ENCODE results near the gene NFKBIE. TPM values are rescaled to one million over a fixed set of nuclear protein-coding genes. Genes with fewer than 3 reads are reported as not detected.

NFKBIE gene
- total and polyA plus RNA-seq, 9 of the 15 experiments (the other 6 are each of a cell fraction or from before 2014, with no cell fraction given): 2.1 to 16.4 (median 11.7) TPM

DNA sequence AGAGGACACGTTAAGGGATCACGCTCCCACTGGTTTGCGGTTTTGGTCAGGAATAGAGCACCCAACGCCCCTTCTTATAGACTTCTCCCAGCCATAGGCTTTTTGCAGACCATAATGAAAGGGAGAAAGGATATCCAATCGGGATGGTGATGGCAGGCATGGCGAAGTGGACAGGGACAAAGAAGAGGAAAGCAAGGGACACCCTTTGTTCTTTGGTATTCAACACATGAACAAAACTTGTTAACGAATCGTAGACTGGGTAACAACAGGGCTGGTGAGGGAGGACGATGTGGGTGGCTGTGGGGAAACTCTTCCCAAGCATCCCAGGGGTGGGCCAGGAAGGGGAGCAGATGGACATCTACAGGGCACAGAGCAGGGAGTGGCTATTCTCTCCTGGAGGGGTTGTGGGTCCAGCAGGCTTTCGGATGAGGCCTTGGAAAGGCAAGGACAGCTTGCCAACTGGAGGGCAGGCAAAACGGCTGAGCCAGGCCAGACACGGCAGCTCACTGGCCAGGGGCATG is 19.9 kb downstream of the NFKBIE start:
- in situ Hi-C loops (cut with MboI): no loop called here
- no TSS peak for BruUV-seq (replicated peaks)

DNA sequence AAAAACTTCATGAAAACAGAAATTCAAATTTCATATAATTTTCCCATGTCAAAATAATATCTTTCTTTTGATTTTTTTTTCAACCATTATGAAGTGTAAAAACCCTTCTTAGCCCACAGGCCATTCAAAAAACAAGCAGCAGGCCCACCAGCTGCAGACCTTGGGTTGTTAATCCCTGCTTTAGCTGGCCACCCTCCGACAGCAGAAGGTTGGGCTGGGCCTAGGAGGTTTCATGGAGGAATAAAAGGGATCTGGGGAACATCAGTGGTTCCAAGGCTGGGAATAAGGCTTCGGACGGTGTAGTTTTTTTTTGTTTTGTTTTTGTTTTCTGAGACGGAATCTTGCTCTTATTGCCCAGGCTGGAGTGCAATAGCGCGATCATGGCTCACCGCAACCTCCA is 22.0 kb downstream of the NFKBIE start:
- H3K4me2 ChIP-seq (ENCODE audit: insufficient read depth, low read length): no peak overlapping the region
- no peaks in the 10 kb centered on the region for H3K9me3 ChIP-seq (replicated peaks; ENCODE audit: control insufficient read depth, insufficient read depth, low read depth, low read length)
- peaks cover 14% of the 10 kb centered on the region for H3K36me3 ChIP-seq (ENCODE audit: control insufficient read depth, insufficient read depth, low read length)
- BruUV-seq (replicated peaks): no TSS peak
- peaks cover 19% of the 10 kb centered on the region for H3K79me2 ChIP-seq (ENCODE audit: control insufficient read depth, insufficient read depth, low read length)
- H3K4me1 ChIP-seq (replicated peaks in 1 of 2; ENCODE audit: control insufficient read depth in 2 of 2, insufficient read depth in 2 of 2, low read length in 2 of 2): peaks cover 9 to 17% of the 10 kb centered on the region in 2 experiments; a peak in 4 of 5 replicates
- POLR2A ChIA-PET: interaction anchor here (0.6 to 7.4 kb wide), 5 partner anchors 13 to 473 kb away, joined by 3 to 144 read pairs (median 8); partner anchors contain the start of gene SLC35B2
- H3K9me1 ChIP-seq (ENCODE audit: control insufficient read depth, insufficient read depth, low read length): no peaks in the 10 kb centered on the region
- intact Hi-C loops (cut with micrococcal nuclease) (no loop called here), in situ Hi-C loops (cut with MboI) (no loop called here)
- H3K9ac ChIP-seq (ENCODE audit: insufficient read depth in 1 of 2, low read depth in 2 of 2, low read length in 2 of 2): no peak overlapping the region
- DNase-seq (ENCODE audit: extremely low read depth in 1 of 4, low spot score in 3 of 4): no peak
- no peak overlapping the region for H3K4me3 ChIP-seq
- H2AFZ ChIP-seq (ENCODE audit: low read depth, low read length): no peak overlapping the region
- no peak for FAIRE-seq
- CTCF ChIA-PET (ENCODE audit: low intra/inter-chr PET ratio): no interaction called here
- 89% methylated on average over 7 of the region's 7 CpGs for WGBS (ENCODE audit: insufficient coverage, low coverage, missing lambda C conversion rate)
- no peaks in the 10 kb centered on the region for H3K27me3 ChIP-seq (ENCODE audit: control insufficient read depth in 2 of 2, insufficient read depth in 2 of 2, low read length in 2 of 2)
- no peak for ATAC-seq
- no peak overlapping the region for H3K27ac ChIP-seq (ENCODE audit: extremely low read depth, low read depth, low read length)
- TF ChIP-seq, protein P1, sequence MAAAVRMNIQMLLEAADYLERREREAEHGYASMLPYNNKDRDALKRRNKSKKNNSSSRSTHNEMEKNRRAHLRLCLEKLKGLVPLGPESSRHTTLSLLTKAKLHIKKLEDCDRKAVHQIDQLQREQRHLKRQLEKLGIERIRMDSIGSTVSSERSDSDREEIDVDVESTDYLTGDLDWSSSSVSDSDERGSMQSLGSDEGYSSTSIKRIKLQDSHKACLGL (CRISPR knock-in tag; IDR thresholded peaks at IDR 0.05; ENCODE audit: borderline replicate concordance, poor library complexity, severe bottlenecking): no peak
- TF ChIP-seq TCFL5 (CRISPR knock-in tag; conservative IDR thresholded peaks at IDR 0.05) (no peak), TCF7L2 (IDR thresholded peaks at IDR 0.05; ENCODE audit: low read depth, low read length) (no peak), GTF2E2 (tag; IDR thresholded peaks at IDR 0.05) (no peak), NBN (IDR thresholded peaks at IDR 0.05; ENCODE audit: low read depth) (no peak)
- TF ChIP-seq, protein P2, sequence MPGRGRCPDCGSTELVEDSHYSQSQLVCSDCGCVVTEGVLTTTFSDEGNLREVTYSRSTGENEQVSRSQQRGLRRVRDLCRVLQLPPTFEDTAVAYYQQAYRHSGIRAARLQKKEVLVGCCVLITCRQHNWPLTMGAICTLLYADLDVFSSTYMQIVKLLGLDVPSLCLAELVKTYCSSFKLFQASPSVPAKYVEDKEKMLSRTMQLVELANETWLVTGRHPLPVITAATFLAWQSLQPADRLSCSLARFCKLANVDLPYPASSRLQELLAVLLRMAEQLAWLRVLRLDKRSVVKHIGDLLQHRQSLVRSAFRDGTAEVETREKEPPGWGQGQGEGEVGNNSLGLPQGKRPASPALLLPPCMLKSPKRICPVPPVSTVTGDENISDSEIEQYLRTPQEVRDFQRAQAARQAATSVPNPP (IDR thresholded peaks at IDR 0.05; ENCODE audit: borderline replicate concordance, insufficient read depth, insufficient read length): no peak
- TF ChIP-seq, protein P3, sequence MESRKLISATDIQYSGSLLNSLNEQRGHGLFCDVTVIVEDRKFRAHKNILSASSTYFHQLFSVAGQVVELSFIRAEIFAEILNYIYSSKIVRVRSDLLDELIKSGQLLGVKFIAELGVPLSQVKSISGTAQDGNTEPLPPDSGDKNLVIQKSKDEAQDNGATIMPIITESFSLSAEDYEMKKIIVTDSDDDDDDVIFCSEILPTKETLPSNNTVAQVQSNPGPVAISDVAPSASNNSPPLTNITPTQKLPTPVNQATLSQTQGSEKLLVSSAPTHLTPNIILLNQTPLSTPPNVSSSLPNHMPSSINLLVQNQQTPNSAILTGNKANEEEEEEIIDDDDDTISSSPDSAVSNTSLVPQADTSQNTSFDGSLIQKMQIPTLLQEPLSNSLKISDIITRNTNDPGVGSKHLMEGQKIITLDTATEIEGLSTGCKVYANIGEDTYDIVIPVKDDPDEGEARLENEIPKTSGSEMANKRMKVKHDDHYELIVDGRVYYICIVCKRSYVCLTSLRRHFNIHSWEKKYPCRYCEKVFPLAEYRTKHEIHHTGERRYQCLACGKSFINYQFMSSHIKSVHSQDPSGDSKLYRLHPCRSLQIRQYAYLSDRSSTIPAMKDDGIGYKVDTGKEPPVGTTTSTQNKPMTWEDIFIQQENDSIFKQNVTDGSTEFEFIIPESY (CRISPR knock-in tag; IDR thresholded peaks at IDR 0.05): no peak
- H4K20me1 ChIP-seq (replicated peaks; ENCODE audit: control insufficient read depth, insufficient read depth, low read length): peaks cover 14% of the 10 kb centered on the region

More for the DNA sequence above, 19.9 kb downstream of the NFKBIE start:
- Histone ChIP-seq H3K9me1 (ENCODE audit: control insufficient read depth, insufficient read depth, low read length) (peaks cover 8% of the 10 kb centered on the region), H3K9me3 (replicated peaks; ENCODE audit: control insufficient read depth, insufficient read depth, low read depth, low read length) (no peaks in the 10 kb centered on the region), H4K20me1 (replicated peaks; ENCODE audit: control insufficient read depth, insufficient read depth, low read length) (peaks cover 35% of the 10 kb centered on the region), H3K79me2 (ENCODE audit: control insufficient read depth, insufficient read depth, low read length) (peaks cover 40% of the 10 kb centered on the region), H3K4me1 (replicated peaks in 1 of 2; ENCODE audit: control insufficient read depth in 2 of 2, insufficient read depth in 2 of 2, low read length in 2 of 2) (peaks cover 22 to 28% of the 10 kb centered on the region in 2 experiments), H2AFZ (ENCODE audit: low read depth, low read length) (peak overlapping the region; percentile 85), H3K27ac (ENCODE audit: extremely low read depth, low read depth, low read length) (no peak overlapping the region), H3K4me2 (ENCODE audit: insufficient read depth, low read length) (peak overlapping the region; percentile 99), H3K4me3 (peak overlapping the region; percentile 94), H3K27me3 (ENCODE audit: control insufficient read depth in 2 of 2, insufficient read depth in 2 of 2, low read length in 2 of 2) (no peaks in the 10 kb centered on the region), H3K9ac (ENCODE audit: insufficient read depth in 1 of 2, low read depth in 2 of 2, low read length in 2 of 2) (peak overlapping the region; percentile 95 to 100; a peak in 3 of 4 replicates), H3K36me3 (ENCODE audit: control insufficient read depth, insufficient read depth, low read length) (peaks cover 35% of the 10 kb centered on the region)
- TF ChIP-seq MTF1 (CRISPR knock-in tag; IDR thresholded peaks at IDR 0.05; ENCODE audit: borderline replicate concordance): 0 out of 2 replicates have a peak, but pooled peaks have one; percentile 41
- no peak for TF ChIP-seq RAD21 (CRISPR knock-in tag; conservative IDR thresholded peaks at IDR 0.05 in 1 of 2, IDR thresholded peaks at IDR 0.05 in 1 of 2)
- TF ChIP-seq PHF21A (IDR thresholded peaks at IDR 0.05; ENCODE audit: borderline replicate concordance, low read depth): 0 out of 2 replicates have a peak, but pooled peaks have one; percentile 26
- DNase-seq (ENCODE audit: extremely low read depth in 1 of 4, low spot score in 3 of 4) (no peak), ATAC-seq (no peak), FAIRE-seq (no peak)
- POLR2A ChIA-PET: interaction anchor here (0.6 to 7.4 kb wide), 18 partner anchors 10 to 1267 kb away, joined by 3 to 144 read pairs (median 5); partner anchors contain the start of genes GTPBP2, NFKBIE, SLC29A1 and SLC35B2
- intact Hi-C loops (cut with micrococcal nuclease): no loop called here
- 77% methylated on average over 12 of the region's 12 CpGs for WGBS (ENCODE audit: insufficient coverage, low coverage, missing lambda C conversion rate)
- CTCF ChIA-PET (ENCODE audit: low intra/inter-chr PET ratio): no interaction called here
